SW 1271 (cell line): ENCODE measurements around the gene HCFC1.
"Not testable (repeated sequence)": the region's sequence is repeated elsewhere in the genome, so short reads cannot be mapped to it uniquely, and the experiment has no call there.

Source experiments
- DNase-seq, 2 experiments: peaks; one replicate each; lab custom pipeline; 2025; lab: John Stamatoyannopoulos, UW

HCFC1 gene

DNA sequence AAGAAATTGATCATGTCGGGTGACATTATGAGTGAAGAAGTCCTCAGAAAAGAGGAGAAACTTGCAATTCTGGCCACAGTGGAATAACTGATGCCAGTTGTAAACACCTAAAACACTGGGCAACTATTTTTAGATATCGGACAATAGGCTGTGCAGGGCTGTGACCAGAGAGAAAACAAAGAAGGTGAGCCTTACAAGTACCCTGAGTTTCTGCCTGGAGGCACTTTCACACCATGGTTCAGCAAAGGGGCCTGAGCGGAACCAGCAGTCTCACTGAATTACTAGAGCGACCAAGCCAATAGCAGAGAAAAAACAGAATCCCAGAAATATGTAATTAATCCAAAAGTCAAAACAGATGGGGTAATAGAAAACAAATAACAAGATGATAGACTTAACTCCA lies 36.9 kb upstream of the HCFC1 start:
- DNase-seq: no peak

DNA sequence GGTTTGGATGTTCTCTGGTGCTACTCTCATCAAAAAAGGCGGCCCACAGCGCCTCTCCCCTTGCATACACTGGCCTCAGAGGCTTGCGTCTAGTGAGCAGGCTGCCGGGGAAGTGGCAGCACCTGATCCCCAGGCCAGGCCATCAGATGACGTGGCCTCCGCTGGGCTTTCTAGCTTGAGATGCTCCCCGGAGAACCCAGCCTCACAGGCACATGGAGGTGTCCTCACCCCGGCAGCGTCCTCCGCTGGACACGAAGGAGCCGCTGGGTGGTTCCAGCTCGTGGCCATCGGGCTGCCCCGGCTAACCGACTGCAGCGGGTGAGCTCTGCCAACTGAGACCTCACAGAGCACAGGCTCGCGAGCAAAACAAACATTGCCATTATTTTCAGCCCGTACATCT lies 35.3 kb upstream of the HCFC1 start:
- no peak for DNase-seq

DNA sequence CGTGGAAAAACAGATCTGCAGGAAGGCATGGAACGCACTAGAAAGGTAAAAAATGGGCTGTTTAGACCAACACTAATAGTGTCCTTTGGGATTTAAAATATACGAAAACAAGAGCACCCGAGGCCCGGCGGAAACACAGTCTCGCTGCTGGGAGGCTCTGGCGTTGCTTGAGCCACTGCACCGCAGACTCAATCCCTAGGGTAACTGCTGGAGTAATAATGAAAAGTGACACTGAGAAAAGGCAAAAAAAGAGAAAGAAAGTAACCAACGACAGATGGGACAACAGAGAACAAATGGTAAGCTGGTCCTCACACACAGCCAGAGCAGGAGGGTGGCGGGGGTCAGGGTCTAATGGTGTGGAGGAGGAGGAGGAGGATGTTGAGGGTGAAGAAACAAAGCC lies 32.7 kb upstream of the HCFC1 start:
- DNase-seq: no peak

DNA sequence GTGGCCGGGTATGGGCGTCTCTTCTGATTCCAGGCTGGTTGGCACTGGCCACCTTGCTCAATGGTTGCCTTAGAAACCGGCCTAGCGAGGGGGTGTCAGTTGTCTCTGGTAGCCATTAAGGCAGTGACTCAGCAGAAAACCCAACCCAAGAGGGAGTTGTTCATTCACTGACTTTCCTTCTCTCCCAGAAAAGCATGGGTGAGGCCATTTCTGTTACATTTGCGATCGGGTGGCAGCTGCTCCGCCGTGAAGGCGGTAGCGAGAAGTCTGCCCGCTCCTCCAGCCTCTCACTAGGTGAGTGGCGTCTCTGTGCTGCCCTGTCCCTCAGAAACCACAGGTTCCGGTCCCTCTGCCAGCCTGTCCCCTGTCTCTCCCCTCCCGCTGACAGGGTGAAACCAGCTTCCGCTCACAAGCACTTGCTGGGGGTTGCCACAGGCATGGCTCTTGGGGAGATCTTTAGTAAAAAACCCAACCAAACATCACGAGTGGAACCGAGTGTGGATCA lies 30.6 kb upstream of the HCFC1 start:
- DNase-seq: no peak

DNA sequence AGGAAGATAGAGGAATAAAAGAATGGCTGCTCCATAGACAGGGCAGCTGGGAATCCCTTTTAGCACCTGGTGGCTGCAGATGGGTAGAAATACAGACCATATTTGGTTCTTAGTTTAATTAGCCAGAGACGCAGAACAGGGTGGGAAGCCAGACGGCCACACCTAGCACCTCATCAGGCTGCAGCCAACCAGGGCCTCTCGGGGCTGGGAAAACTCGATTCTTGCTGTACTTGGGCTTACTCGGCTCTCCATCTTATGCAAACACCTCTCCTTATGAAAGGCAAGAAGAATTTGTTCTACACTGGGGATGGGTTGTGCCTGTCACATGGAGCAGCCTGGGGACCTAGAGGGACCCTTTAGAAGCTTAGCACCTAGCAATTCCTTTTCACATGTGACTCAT lies 28.4 kb upstream of the HCFC1 start:
- DNase-seq: no peak

DNA sequence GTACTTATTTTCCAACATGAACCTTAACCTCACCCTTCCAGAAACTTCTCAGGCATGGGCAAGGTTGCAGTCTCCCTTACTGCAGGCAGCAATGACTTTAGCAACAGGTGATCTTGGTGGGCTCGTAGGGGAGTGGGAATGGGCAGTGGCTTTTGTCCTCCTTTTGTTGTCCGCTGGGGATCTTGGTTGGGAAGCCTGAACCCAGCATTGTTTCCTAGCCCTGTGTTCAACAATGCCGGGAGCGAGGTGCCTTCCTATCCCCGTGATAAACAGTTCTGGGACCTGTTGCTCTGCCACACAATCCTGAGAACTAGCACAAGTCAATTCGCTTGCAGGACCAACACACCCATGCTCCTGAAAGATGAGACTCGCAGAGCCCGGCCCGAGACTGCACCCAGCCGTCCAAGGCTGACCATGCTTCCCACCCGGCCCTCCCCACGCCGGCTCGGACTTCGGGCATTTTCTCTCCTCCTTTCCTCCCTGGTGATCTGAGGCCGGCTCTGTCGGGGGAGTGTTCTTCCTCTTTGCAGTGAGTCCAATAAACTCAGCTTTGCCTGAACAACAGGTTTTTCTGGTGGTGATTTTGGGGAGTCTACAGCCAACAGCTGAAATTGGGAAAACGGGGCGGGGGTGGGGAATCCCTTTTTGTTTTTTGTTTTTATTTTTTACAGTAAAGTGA lies 27.9 kb upstream of the HCFC1 start:
- DNase-seq: no peak

DNA sequence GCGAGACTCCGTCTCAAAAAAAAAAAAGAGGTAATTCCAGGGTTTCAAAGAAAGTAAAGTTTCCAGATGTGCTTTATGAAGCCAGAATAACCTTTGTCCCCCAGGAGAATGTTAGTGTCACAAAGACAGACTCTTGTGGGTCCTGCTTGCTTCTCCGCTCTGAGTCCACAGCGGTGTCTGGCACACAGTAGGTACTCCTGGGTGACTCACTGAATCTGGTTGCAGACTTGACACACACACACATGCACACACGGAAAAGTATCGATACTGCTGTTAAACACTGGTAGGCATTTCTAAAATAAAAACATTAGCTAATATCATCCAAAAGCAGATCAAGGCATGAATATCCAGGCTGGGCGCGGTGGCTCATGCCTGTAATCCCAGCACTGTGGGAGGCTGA lies 23.9 kb upstream of the HCFC1 start:
- no peak for DNase-seq

DNA sequence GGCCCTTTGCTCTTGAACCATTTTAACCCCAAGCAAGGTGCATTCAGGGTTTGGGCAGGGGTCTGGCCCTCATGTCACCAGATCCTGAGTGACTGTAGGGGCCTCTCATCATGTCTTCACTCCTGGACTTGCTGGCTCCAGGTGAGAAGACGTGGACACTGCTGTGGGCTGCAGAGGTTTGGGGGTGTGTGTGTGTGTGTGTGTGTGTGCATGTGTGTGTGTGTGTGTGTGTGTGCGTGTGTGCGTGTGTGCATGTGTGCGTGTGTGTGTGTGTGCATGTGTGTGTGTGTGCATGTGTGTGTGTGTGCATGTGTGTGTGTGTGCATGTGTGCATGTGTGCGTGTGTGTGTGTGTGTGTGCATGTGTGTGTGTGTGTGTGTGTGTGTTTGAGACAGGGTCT lies 22.8 kb upstream of the HCFC1 start:
- DNase-seq: not testable (repeated sequence)

DNA sequence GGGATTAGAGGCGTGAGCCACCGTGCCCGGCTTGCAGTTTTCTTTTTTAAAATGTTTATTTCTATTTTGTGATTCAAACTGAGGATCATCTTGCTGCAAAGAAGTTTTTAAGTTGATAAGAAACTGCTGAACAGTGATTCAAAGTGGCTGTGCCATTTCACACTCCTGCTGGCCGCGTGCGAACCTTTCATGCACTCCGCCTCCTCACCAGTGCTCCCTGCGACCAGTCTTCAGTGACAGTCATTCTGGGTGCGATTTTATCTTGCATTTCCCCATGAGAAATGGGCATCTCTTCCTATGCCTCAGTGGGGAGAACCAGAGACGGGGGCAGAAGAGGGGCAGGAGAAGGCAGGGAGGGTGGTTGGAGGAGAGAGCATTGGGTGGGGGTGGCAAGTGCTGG lies 22.4 kb upstream of the HCFC1 start:
- DNase-seq: no peak

DNA sequence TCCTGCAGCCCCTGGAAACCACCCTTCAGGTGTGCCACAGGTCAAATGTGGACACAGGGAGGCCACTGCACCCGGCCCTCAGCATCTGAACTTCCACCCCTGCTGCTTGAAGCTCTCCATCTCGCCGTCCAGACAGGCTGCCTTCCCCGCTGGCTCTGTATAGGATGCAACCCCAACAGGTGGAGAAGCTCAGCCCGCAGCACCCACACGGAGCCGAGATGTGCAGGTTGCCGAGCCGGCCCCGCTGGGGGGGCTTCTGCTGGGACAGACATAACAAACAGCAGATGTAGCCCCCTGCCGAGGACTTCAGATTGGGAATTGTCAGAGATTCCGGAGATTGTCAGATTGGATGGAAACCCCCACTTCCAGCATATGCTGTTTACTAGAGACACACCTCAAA lies 21.5 kb upstream of the HCFC1 start:
- no peak for DNase-seq

DNA sequence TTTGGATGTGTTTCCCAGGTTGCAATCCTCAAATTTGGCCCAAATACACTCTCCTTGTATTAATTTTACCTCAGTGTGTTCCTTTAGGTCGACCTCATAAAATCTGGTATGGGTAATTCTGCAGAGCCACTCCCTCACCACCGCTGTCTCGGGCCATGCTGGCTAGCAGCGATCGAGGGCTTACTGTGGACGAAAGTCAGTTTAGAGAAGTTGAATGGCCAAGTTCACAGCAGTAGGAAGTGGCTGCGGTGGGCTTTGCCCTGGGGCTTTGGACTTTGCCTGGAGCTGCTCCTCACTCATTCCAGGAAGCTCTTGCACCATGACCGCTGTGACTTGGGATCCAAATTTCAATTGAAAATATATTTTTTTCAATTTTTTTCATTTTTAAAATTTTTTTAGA lies 20.6 kb upstream of the HCFC1 start:
- DNase-seq: no peak

DNA sequence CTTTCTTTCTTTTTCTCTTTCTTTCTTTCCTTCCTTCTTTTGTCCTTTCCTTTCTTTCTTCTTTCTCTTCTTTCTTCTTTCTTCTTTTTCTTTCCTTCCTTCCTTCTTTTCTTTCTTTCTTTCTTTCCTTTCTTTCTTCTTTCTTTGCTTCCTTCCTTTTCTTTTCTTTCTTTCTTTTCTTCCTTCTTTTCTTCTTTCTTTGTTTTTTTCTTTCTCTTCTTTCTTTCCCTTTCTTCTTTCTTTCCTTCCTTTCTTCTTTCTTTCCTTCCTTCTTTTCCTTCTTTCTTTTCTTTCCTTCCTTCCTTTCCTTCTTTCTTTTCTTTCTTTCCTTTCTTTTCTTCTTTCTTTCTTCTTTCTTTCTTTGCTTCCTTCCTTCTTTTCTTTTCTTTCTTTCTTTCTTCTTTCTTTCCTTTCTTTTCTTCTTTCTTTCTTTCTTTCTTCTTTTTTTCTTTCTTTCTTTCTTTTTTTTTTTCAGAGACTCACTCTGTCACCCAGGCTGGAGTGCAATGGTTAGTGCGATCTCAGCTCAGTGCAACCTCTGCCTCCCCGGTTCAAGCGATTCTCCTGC lies 19.5 kb upstream of the HCFC1 start:
- DNase-seq: no peak

DNA sequence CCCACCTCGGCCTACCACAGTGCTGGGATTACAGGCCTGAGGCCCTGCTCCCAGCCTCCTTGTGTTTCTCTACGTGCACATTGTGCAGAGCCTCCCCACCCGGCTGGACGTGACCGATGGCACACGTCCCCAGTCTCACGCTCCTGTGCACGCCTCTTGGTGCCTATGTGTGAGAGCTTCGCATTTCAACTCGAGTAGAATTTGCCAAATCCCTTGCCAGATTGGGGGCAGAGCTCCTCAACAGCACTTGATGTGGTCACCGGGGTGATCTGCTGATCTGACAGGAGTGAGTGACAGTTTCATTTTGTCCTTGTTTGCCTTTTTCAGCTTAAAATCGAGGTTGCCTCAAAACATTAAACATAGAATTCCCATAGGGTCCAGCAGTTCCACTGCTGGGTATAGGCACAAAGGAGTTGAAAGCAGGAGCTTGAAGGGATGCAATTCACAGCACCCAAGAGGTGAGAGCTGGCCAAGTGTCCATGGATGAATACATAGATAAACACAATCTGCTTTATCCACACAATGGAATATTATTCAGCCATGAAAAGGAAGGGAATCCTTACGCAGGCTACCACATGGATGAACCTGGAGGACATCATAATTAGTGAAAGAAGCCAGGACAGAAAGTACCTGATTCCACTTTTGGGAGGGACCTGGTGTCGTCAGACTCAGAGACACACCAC lies 18.5 kb upstream of the HCFC1 start:
- no peak for DNase-seq

DNA sequence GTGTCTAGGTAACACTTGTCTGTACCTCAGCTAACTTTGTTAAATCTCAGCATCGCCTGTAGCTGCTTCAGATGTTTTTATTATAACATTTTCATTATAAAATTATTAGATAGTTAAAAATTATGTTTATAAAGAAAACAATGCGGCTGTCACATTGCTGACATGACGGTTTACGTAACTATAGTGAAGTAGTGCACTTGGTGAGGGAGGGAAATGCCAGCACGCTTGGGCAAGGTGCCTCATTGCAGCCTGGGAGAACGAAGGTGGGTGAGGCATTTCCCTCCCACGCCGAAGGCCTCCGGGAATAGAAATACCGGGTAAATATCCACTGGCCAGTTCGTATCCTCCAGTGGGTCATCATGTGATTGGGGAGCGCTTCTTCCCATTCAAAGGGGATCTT lies 16.9 kb upstream of the HCFC1 start:
- no peak for DNase-seq

DNA sequence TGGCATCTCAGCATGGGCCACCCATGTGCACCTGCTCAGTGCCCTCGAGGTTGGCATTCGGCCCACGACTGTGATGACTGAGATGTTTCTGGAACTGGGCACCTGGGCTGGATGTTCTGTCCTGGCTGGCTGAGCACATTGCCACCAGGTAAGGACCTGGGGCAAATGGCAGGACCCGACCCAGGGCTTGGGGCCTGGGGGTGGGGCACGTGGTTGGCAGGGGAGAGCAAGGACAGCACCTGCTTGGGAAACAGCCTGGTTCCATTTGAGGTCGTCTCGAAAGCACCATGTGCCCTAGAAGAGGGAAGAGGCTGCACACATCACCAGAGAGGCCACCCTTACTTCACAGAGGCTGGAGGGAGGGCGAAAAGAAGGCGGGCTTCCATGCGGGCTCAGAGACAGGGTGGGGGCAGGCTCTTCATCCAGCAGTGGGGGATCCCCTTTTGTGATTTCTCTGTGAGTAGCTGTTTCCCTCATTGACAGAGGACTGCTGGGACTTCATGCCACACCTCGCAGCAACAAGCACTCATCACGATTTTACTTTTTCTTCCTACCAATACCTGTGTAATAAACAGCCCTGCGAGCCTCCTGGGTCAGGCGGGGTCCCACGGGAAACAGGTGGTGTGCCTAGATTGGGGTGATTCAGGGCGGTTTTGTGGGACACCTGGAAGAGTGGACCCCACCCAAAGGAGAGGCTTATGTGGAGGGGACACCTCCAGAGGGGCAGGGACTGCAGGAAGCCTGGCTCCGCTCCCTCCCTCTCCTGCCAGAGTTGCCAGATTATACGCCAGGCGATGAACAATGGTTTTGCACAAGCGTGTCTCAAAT lies 12.9 kb upstream of the HCFC1 start:
- no peak for DNase-seq

DNA sequence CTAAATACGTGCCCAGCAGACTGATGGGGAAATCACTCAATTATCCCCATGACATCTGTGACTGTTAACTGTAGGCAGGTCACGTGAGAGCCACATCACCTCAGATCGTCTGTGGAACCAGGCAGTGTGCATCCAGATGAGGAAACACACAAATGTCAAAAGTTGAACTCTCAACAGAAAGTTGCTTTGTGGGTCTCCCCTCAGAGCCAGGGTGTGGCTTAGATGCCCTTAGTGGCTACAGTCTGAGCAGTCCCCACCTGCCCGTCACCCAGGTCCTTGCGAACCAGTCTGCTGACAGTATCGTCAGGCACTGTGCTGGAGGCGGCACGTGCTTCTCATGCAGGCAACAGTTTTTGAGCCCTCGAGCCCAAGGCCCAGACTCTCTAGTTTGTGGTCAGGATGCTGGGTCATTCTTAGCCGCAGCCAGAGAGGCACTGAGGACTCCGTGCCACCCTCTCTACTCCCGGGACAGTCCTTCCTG lies 11.7 kb upstream of the HCFC1 start:
- DNase-seq: no peak

DNA sequence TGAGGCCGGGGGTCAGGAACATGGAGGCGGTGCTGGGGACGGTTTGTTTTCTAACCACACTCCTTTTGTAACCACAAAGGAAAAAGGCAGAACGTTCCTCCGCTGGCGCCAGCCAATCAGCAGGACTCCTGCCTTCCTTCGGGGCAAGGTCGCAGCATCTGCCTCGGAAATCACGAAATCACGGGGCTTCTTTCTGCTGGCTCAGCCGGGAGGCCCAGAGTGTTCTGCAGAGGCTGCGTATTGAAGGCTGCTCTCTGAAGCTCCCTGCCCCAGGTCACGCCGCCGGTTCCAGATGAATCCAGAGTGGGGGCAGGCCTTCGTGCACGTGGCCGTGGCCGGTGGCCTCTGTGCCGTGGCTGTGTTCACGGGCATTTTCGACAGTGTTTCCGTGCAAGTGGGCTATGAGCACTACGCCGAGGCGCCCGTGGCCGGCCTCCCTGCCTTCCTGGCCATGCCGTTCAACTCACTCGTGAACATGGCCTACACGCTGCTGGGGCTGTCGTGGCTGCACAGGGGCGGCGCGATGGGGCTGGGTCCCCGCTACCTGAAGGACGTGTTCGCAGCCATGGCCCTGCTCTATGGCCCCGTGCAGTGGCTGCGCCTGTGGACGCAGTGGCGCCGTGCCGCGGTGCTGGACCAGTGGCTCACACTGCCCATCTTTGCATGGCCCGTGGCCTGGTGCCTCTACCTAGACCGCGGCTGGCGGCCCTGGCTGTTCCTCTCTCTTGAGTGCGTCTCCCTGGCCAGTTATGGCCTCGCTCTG lies 10.3 kb upstream of the HCFC1 start:
- DNase-seq: no peak

DNA sequence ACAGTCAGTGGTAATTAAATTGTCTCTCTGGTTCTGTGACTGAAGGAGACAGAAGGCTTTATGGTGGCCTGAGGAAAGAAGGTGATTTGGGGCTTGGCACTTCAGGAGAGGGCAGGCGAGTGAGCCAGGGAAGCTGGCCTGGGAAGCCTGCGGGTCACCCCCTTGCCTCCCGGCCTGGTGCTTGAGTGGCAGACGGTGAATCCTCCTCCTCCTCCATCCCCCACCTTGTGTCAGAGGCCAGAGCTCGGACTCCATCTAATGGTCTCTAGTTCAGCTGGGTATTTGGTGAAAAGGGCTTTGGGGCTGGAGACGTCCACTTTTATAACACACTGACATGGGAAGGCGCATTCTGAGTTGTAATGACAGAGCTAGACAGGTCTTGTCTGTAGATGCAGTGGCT lies 9.6 kb upstream of the HCFC1 start:
- no peak for DNase-seq

DNA sequence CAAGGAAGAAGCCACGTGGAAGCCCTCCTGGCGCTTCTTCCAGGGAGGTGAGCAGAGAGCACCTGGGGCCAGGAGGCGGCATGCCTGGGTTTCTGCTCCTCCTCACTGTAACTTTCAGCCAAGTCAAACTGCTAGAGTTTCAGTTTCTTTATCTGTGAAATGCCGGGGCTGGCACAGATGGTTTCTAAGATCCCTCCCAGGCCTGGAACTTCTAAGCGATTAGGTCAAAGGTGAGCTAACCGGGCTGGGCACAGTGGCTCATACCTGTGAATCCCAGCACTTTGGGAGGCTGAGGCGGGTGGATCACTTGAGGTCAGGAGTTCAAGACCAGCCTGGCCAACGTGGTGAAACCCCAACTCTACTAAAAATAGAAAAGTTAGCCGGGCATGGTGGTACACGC lies 8.8 kb upstream of the HCFC1 start:
- not testable (repeated sequence) for DNase-seq

DNA sequence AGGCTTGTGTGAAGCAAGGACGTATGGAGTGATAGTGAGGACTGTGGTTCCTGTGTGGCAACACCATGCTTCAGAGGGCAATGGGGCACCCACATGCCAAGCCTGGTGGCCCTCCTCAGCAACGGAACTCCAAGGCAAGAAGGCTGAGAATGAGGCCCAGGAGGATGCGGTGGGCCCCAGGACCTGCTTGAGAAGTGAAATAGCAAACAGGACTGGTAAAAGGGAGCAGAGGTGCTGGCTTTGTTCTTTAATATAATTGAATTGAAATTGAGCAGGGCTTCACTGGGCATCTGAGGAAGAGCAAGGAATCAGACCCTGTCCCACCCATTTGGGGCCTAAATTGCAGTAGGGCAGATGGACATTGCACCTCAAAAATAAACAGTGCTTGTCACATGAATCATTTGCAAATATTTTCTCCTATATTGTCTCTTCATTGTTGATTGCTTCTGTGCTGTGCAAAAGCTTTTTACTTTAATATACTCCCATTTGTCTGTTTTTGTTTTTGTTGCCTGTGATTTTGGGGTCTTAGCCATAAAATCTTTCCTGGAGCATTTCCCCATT lies 3.2 kb upstream of the HCFC1 start:
- no peak for DNase-seq

DNA sequence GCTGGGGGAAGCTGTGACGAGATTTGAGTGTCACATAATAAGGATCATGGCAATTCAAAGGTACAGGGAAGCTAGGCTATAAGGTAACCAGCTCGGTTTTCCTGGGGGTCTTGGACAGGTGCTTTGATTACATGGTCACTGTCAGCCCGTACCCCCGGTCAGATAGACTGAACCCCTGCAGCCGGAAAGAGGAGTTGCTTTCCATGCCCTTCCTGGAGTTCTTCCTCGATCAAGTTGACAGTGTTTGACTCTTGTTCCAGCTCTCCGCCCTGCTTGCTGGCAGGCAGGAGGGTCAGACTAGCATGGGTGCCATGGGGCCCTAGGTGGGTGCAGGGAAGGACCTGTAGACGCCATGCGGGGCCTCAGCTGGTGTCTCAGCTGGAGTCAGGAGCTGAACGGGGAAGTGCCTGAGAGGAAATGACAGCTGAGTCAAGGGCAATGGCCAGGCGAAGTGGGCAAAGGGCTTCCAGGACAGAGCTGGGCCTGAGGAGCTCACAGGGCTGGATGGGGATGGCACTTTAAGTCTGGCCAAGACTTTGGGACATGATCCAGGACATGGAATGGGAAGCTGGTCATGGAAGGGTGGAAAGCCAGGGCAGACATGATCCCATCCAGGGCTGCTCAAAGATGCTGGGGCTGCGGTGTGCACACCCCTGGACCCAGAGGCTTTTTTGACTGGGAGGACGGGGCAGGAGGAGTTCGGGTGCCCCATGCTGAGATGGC lies 2.5 kb upstream of the HCFC1 start:
- DNase-seq: no peak
